ENCODE measurements around the gene CARS2.
"Not testable (repeated sequence)": the region's sequence is repeated elsewhere in the genome, so short reads cannot be mapped to it uniquely, and the experiment has no call there.

The CARS2 gene

DNA sequence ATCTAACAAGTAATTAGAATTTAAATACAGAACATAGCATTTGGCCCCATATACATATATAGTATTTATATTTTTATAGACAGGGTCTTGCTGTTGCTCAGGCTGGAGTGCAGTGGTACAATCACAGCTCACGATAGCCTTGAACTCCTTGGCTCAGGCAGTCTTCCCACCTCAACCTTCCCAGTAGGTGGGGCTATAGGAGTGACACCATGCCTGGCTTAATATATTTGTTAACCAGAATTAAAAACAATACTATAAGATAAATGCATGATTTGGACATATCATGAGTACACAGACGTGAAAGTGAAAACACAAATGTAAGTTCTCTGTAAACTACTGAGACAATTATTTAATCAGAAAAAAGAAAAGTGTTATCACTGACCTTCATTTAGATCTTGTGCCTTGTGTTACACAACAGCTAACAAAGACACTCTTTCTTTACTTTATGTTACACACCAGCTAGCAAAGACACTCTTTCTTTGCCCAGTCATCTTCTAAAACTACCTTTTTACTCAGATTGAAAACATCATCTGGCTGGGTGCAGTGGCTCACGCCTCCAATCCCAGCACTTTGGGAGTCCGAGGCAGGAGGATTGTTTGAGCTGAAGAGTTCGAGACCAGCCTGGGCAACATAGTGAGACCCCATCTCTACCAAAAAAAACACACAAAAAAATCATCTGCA is 22.6 kb downstream of the CARS2 start:
- DNase-seq (ENCODE audit: low read depth in 2 of 2), result no peak

DNA sequence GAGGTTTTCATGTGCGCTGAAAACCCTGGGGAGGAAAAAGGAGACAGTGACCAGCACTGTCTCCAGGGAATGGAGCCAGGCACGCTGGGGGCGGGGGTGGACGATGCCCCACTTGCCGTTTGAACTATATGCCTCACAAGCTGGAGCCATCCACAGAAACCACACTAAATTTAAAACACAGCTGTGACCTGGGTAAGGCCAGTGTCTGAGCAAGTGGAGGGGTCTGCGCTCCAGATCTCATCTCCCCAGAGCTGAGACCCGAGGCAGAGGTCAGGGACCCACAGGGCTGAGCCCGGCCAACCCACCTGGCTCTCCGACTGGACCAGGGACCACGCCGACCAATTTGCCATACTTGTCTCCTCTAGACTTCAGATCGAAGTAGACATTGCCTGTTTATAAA is 23.2 kb downstream of the CARS2 start:
- no peak for DNase-seq (ENCODE audit: low read depth in 2 of 2)

DNA sequence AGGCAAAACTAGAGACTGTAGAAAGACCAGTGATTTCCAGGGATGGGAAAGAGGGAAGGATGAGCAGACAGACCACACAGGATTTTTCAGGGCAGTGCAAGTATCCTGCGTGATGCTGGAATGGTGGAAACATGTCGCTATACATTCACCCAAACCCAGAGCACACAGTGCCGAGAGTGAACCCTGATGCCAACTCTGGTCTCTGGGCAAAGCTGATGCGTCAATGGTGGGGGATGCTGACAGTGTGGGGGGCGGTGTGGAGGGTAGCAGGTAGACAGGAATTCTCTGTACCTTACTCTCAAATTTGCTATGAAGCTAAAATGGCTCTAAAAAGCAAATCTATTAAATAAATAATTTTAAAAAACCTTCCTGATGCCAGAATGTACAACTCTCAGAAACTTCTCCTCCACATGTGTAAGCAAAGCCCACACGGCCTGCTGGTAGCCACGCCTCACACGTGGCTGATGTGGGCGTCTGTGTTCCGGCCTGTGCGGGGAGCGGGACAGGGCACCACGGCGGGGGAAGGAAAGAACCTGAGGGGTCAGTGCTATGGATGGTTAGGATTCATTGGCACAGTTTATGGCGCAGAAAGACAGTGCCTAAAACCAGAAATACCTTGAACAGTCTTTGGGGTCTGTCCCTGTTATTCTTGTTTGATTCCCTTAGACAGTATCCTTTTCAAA is 23.9 kb downstream of the CARS2 start:
- no peak for DNase-seq (ENCODE audit: low read depth in 2 of 2)

DNA sequence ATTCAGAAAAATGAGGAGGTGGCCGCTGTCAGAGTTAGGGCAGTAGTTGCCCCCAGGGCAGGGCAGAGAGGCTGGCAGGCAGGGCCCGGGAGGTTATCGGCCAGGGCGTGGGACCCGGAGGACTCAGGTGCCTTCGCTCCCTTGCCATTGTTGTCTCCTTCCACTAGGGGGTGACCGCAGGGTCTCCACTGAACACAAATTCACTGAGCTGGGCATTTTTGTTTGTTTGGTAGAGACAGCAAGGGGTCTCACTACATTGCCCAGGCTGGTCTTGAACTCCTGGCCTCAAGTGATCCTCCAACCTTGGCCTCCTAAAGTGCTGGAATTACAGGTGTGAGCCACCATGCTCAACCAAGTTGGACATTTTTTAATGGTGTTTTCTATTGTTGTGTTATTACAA is 25.1 kb downstream of the CARS2 start:
- no peak for DNase-seq (ENCODE audit: low read depth in 2 of 2)

DNA sequence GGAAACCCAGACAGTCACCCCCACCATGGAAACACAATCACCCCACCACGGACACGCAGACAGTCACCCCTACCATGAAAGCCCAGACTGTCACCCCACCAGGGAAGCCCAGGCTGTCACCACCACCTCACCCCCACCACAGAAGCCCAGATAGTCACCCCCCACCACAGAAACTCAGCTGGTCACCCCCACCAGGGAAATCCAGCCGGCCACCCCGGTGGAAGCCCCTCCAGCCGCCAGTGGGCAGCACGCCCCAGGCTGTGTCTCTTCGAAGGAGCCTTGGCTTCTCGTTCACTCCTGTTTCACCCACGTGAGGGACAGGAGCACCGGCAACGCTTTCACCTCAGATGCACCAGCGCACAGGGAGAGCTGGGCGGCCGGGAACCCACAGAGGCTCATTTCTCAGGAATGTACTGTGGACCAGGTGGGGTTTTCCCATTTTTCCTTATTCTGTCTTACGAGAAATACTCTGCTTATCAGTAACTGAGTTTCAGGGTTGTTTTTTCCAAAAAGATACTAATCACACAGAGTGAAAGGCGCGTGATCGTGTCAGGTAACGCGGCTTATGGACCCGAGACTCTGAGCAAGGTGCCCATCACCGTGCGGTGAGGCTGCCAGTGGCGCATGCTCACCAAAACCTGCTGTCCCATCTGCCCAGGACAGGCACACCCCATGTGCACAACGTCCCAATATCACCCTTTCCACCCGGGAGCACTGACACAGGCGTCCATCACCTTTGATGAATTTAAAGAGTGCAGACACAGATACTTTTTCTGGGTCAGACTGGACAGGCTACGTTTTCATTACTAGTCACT is 28.0 kb downstream of the CARS2 start:
- no peak for DNase-seq (ENCODE audit: low read depth in 2 of 2)

DNA sequence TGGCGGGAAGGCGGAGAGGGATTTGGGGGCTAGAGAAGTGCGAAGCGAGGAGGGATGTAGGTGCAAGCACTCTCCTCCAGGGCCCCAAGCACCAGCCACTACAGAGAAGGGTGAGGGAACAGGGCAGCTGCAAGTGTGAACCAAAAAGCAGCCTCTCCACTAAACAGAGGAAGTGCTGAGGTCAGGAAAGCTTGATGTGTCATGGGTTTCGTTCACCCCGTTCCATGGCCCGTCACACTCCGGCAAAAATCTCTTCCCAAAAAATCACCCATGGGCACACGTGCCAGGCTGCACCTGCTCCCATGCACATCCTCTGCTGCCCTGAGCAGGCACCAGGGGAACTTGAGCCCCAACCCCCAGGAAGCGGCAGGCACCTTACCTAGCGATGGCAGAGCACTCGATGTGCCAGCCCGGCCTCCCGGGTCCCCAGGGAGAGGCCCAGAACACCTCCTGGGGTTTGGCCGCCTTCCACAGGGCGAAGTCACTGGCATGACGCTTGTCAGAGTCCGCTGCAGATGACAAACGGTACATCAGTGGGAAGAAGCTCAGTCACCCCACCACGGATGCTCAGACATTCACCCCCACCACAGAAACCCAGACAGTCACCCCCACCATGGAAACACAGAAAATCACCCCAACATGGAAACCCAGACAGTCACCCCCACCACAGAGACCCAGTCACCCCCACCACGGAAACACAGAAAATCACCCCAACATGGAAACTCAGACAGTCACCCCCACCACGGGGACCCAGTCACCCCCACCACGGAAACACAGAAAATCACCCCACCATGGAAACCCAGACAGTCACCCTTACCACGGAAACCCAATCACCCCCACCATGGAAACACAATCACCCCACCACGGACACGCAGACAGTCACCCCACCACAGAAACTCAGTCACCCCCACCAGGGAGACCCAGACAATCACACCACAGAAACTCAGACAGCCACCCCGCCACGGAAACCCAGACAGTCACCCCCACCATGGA is 29.0 kb downstream of the CARS2 start:
- no peak for DNase-seq (ENCODE audit: low read depth in 2 of 2)

DNA sequence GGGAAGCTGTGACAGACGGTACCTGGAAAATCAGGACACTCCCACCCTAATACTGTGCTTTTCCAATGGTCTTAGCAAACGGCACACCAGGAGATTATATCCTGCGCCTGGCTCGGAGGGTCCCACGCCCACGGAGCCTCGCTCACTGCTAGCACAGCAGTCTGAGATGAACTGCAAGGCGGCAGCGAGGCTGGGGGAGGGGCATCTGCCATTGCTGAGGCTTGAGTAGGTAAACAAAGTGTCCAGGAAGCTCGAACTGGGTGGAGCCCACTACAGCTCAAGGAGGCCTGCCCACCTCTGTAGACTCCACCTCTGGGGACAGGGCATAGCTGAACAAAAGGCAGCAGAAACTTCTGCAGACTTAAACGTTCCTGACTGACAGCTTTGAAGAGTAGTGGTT is 36.1 kb downstream of the CARS2 start:
- DNase-seq (ENCODE audit: low read depth in 2 of 2), result not testable (repeated sequence)

DNA sequence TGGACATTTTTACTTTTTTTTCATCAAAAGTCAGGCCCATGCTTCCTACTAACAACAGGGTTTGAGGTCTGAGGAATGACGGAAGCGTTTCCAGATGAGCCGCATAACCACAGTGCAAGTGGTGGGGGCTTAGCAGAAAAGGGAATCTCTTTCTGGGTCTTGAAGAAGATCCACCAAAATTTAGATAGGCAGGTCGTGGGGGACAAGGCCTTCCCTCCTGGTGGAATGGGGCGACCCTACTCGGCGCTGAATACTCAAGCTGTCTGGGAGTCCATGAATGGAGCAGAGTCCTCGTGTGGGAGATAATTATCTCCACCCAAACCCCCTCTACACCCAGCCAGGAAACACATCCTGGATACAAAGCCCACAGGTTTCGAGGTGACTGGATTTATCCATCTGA is 36.9 kb downstream of the CARS2 start:
- DNase-seq (ENCODE audit: low read depth in 2 of 2), result no peak

DNA sequence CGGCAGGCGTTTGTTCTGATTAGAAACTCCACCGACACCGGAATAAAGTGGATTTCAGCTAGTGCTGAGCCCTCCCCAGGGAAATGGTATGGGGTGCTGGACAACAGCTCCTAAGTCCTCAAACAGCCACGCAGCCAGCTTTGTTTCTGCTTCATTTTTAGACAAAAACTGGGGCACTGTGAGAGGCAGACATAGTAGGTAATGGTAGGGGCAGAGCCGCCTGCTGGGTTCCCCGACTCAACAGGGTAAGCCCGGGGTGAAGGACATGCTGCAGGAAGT is 39.7 kb downstream of the CARS2 start:
- no peak for DNase-seq (ENCODE audit: low read depth in 2 of 2)

DNA sequence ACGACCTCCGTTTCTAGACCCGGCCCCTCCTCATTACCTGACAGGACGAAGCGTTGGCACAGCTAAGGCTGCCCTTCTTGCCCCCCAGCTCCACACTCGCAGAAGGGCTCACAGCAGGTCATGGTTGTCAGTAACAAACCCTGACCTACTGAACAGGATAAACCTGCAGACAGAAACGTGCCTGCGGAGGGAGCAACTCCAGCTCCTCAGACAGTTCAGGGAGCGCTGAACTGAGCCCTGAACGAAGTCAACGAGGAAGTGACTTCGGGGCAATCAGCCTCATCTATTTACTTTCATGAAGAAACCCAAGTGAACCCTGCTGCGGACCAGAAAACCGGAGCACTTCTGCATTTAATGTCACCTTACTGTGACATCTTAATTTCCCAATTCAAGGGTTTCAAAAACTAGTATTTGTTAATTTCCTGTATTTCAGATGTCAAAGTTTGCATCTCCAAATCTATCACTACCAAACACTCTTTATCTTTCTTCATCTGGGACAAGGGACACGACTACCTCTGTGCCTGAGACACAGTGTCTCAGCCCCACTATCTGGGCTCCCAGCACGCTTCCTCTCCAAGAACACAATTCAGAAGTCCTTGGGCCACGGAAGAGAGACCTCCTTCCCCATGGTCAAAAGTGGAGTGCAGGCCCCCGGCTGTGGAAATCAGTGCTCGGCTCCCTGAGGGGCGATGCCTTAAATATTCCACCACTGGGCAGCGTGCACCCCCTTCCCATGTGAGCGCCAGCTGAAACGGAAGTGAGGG is 40.2 kb downstream of the CARS2 start:
- no peak for DNase-seq (ENCODE audit: low read depth in 2 of 2)

DNA sequence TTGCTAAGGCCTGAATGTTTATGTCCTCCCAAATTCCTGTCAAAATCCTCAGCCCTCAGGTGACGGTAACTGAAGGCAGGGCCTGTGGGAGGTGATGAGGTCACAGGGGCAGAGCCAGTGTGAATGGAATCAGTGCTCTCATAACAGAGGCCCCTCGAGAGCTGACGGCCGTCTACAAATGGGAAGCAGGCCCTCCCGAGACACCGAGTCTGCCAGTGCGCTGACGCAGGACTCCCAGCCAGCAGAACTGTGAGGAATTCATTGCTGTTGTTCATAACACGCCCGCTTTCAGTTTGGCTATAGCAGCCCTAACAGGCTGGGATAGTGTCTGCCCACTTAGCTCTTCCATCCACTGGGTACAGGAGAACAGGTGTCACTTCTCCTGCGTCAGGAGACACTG is 41.2 kb downstream of the CARS2 start:
- DNase-seq (ENCODE audit: low read depth in 2 of 2), result no peak

DNA sequence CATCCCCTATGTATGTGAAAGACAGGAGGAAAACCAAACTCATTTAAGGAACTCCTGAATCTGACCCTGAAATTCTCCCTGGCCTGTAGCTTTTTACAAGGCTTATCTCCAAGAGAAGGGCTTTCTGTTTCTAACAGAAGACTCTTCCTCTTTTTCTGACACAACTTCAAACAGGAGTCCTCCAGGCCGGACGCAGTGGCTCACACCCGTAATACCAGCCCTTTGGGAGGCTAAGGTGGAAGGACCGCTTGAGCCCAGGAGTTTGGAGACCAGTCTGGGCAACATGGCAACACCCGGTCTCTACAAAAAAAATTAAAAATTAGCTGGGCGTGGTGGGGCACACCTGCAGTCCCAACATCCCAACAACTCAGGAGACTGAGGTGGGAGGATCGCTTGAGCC is 41.9 kb downstream of the CARS2 start:
- no peak for DNase-seq (ENCODE audit: low read depth in 2 of 2)

DNA sequence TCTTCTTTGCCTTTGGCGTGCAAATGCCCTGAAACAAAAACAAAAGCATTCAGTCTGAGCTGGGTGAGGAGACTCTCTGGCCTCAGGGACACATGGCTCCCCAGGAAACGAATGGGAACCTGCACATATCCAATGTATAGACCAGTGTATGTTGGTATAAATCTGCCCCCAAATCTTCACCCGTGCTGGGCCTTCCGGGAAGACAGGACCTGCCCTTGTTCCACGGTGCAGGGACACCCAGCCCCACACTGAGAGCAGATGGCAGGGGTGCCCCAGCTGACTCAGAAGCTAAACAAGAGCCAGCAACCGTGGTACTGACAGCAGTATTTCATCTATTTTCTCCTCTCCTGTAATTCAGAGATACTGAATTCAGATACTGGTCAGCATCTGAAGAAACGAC is 42.4 kb downstream of the CARS2 start:
- DNase-seq (ENCODE audit: low read depth in 2 of 2), result no peak

DNA sequence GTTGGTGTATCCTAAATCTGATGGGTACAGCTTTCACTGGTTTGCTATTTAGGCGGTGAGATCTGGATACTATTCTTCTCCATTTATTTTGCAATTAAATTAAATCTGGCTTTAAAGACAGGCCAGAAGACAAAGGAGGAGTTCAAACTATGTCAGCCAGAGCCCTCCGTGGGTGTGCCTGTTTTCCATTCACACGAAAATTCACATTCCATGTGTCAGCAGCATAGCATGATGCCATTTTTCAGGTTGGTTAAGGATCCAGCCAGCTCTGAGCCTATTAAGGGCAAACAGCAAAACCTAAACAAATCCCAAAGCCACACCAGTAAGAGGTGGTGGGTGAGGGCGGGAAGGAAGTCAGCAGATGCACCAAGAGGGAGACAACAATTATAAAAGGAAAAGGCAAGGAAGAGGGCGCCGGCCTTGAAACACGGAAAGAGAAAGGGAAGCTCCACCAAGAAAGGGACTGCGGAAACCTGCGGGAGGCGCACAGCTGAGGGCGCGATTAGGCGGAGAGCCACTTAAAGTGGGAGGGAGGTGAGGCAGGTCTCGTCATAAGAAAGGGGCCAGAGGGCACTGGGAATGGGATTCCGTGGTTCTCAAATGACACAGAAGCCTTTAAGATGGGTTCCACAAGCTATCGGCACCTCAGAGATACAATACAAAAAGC is 43.0 kb downstream of the CARS2 start:
- DNase-seq (ENCODE audit: low read depth in 2 of 2), result no peak

DNA sequence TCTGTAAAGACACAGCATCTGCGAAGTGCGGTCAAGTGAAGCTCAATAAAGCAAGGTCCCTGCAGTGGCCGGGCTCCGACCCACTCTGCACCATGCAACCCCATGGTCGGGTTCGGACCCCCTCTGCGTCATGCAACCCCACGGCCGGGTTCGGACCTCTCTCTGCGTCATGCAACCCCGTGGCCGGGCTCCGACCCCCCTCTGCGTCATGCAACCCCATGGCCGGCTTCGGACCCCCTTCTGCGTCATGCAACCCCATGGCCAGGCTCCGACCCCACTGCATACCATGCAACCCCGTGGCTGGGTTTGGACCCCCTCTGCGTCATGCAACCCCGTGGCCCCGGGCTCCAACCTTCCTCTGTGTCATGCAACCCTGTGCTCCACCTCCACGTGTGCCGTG is 43.8 kb downstream of the CARS2 start:
- no peak for DNase-seq (ENCODE audit: low read depth in 2 of 2)

DNA sequence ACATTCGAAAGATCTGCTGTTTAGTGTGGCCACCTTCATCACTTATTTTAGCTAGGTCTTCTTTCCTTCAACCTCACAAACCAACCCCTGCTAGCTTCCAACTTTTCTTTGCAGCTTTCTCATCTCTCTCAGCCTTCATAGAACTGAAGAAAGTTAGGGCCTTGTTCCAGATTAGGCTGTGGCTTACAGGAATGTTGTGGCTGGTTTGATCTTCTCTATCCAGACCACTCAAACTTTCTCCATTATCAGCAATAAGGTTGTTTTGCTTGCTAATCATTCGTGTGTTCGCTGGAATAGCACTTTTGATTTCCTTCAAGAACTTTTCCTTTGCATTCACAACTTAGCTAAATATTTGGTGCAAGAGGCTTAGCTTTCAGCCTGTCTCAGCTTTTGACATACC is 44.7 kb downstream of the CARS2 start:
- DNase-seq (ENCODE audit: low read depth in 2 of 2), result no peak

DNA sequence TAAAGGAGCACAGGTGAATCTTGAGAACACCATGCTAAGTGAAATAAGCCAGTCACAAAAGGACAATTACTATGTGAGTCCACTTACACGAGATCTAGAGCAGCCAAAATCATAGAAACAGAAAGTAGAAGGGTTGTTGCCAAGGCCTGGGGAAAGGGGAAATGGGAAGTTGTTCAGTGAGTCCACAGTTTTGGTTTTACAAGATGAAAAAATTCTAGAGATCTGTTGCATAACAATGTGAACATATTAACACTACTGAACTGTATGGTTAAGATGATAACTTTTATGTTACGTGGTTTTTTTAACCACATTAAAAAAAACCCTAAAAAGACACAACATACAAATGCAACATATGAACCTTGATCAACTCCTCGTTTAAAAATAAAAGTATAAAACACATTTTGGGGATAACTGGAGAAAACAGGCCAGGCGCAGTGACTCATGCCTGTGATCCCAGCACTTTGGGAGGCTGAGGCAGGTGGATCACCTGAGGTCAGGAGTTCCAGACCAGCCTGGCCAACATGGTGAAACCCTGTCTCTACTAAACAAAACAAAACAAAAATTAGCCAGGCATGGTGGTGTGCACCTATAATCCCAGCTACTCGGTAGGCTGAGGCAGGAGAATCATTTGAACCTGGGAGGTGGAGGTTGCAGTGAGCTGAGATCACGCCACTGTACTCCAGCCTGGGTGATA is 47.6 kb downstream of the CARS2 start:
- not testable (repeated sequence) for DNase-seq (ENCODE audit: low read depth in 2 of 2)

DNA sequence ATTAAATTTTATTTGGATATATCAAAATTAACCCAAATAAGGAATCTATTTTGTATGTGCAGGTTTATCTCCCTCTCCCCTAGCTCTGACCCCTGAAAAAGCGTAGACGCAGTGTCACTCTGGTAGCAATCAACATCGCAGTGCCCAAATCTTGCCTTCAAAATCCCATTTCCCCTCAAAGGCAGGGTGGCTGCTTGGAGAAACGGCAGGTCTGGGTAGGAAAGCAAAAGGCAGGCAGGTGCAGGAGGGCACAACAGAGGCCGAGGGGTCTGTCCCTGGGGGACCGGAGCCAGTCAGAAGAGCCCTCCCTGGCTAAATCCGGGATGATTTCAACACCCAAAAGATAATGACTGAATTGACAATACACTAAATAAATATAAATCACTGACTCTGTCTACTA is 48.7 kb downstream of the CARS2 start:
- DNase-seq (ENCODE audit: low read depth in 2 of 2), result no peak

DNA sequence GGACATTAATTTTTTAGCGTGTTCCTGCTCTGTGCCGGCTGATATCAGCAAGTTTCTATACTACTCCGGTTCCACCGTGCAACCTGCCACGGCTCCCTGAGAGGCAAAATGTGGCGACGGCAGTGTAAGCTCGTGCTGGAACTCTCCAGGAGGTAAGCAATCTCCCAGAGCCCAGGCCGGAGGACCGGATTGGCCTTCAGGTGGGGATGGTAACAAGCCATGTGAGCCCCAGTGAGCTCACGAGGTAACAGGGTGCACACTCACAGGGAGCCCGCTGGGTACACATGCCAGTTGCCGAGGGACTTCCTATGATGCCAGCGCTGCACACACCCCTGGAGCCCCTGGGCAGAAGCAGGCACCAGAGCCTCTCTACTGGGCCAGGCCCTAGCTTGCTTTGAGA is 52.1 kb downstream of the CARS2 start:
- no peak for DNase-seq (ENCODE audit: low read depth in 2 of 2)

DNA sequence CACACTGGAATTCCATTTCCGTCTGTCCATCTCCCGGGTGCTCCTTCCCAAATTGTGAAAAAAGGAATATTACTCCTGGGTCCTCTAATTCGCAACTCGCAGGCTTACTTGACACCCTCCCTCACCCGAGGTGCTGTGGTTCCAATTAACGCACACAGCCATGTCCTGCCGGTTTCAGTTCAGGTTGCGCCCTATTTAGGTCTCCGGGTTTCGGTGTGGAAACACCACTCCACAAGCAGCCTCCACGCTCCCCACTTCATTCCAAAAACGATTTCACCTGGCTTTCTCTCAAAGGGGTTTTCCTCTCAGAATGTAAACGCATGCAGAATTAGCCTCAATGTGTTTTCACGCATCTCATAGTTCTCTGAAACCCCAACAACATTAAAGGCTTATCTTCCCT is 52.6 kb downstream of the CARS2 start:
- no peak for DNase-seq (ENCODE audit: low read depth in 2 of 2)

All from fibroblast of skin of left biceps (primary cell).